Neural cell (in vitro differentiated cells): ENCODE measurements around the gene TNKS2.

ENCODE experiments used
- CTCF ChIP-seq: fragments of 450-650 bp; IDR thresholded peaks from 2 replicates; pipeline ENCODE4 v1.5.1; 2014; ENCODE audit warnings: antibody characterized with exemption, mild to moderate bottlenecking, moderate library complexity; ENCODE audit not compliant: poor library complexity, severe bottlenecking
- MXI1 ChIP-seq: fragments of 450-650 bp; conservative IDR thresholded peaks from 2 replicates; pipeline ENCODE4 v1.6.1; 2014; ENCODE audit warnings: antibody characterized with exemption, mild to moderate bottlenecking; ENCODE audit not compliant: poor library complexity, severe bottlenecking
- POLR2AphosphoS5 ChIP-seq: IDR thresholded peaks from 2 replicates; pipeline ENCODE4 v1.6.1; 2012
- SMC3 ChIP-seq: fragments of 450-650 bp; conservative IDR thresholded peaks from 2 replicates; pipeline ENCODE4 v1.6.1; 2014; ENCODE audit warnings: antibody characterized with exemption, mild to moderate bottlenecking, moderate library complexity; ENCODE audit not compliant: poor library complexity

- TF ChIP-seq CTCF (no peak), MXI1 (no peak), SMC3 (no peak), POLR2AphosphoS5 (no peak)
Measured at GRCh38 chr10:91910467-91910866, 112.2 kb downstream of the TNKS2 start.
